ENCODE data around the gene CORO1C. TPM values are rescaled to one million over a fixed set of nuclear protein-coding genes. Genes with fewer than 3 reads are reported as not detected.
A peak's percentile ranks its signal among the peaks of the same experiment; 100 is the strongest.

CORO1C gene
- total RNA-seq, 1 experiment from 2014 or later, result 47.3 TPM

DNA sequence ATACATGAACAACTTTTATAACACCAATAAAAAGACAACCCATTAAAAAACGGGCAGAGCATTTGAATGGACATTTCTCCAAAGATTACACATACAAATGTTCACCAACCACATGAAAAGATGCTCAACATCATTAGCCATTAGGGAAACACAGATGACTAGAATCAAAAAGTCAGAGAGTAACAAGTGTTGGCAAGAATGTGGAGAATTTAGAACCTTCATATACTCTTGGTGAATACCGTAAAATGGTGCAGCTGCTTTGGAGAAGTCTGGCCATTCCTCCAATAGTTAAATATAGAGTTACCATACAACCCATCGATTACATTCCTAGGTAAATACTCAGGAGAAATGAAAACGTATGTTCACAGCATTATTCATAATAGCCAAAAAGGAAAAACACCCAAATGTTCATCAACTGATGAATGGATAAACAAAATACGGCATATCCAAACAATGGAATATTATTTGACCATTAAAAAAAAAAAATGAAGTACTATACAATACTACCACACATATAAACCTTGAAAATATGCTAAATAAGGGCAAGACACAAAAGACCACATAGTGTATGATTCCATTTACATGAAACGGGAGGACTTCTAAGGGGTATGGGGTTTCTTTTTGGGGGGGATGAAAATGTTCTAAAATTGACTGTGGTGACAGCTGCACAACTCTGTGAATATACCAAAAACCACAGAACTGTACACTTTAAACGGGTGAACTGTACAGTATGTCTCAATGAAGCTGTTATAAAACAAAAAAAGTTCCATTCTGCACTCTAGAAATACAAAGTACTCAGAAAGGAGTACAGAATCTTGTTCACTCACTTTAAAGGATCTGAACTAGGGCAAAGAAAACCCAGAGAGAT lies 3.2 kb downstream of the CORO1C start:
- no peak for DNase-seq (ENCODE audit: extremely low read depth, low read depth)

DNA sequence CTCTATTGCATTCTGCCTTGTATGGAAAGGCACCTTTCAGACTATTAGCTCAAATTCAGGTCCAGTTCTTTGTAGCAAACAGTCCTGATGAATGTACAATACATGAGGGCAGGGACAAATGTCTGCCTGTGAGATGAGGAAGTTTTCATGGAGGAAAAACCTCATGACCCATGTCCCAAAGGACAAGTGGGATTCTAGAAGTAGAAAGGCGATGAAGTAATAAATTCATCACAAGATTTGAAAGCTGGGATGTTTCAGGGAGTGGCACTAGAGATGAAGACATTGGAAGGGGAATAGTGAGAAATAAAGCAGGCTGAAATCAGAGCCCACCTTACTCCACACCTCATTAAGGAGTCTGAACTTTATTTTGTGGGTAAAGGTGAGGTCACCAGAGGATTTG lies 4.2 kb downstream of the CORO1C start:
- no peak for DNase-seq (ENCODE audit: extremely low read depth, low read depth)

DNA sequence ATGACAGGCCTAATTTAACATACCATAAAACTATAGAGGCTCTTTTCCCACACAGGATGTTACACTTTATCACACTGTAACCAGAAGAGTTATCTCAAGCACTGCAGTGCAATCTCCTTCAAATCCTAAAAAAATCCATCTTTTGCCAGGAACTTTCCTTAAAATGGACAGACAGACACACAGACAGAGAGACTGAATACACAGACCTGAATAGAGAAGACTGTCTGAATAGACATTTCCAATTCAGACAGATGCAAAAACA lies 6.5 kb downstream of the CORO1C start:
- no peak for DNase-seq (ENCODE audit: extremely low read depth, low read depth)

DNA sequence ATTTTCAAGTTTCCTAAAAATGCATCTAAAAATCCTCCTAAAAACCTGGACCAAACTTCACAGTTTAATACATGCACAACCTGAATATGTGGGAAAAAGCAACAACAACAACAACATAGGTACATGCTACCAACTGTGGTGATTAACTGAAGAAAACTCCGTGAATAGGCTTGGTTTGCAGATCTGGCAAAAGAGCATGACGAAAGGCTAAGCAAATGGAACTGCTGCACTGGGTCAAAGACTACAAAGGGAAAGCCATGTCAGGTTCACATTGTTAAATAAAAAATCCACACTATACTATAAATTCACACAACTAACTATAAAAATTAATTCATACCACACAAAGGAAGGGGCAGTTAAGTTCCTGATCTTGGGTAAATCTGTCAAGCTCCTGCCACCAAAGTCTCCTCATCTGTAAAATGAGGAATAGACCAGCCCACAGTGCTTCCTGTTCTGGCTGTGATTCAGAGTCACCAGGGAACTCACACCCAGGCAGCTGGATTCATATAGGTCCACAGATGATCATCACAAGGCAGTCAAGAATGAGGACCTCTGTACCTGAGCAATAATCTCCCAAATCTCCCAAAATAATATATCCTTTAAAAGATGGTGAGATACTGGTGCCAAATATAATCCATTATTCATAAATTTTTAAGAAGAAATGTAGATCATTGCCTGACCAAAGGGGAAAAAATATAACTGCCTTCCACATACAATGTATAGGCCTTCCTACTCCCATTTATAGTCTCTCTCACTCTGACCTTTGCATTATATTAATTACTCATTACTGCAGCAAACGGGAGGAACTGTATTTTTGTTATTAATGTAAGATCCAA lies 7.0 kb downstream of the CORO1C start:
- DNase-seq (ENCODE audit: extremely low read depth, low read depth), result peak; percentile 20

DNA sequence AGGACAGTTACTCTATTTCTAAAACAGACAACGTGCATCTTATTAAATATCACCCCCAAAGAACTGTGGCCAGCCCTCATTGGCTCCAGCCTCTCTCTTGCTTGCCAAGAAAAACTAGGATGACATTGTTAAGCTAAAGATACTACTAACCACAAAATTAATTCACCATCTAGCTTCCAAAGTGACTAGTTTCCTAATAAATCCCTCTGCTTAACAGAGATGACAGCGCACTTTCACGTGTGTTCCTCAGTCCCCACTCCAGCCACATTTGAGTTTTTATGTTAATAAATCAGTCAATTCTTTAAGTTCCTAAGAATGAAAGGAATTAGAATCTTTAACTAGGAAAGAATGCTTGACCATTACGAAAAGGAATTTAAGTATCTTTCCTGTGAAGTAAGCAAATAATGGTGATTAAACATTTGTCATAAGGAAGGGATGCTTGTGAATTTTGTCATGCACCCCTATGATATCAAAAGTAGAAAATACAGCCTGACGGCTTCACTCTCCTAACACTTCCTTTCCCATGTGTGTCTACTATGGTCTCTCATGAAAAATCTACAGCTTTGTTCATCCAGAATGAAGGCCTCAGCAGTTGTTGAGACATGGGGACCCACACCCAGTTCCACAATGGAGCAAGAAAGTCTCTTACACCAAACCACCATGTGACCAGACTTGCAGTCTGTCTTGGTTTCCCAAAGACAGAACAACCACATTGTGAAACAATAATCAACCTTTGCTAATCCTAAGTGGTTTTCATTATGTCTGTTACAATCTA lies 8.1 kb downstream of the CORO1C start:
- DNase-seq (ENCODE audit: extremely low read depth, low read depth), result peak; percentile 48

DNA sequence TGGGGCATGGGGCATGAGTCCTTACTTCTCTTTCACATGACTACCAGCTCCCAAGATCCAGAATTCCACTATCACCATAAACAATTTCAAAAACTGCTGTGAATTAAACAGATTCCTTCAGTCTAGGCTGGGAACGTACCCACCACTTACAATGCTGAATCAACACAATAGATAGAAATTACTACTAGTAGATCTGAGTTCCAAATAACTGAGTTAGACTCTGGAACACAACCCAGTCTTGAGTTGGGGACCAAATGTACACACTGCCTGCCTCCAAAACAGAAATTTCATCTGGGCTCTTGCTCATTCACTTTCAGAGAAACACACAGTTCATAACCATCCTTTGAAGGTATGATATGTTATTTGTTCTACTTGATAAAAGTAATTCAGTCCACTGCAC lies 8.9 kb downstream of the CORO1C start:
- DNase-seq (ENCODE audit: extremely low read depth, low read depth), result no peak

DNA sequence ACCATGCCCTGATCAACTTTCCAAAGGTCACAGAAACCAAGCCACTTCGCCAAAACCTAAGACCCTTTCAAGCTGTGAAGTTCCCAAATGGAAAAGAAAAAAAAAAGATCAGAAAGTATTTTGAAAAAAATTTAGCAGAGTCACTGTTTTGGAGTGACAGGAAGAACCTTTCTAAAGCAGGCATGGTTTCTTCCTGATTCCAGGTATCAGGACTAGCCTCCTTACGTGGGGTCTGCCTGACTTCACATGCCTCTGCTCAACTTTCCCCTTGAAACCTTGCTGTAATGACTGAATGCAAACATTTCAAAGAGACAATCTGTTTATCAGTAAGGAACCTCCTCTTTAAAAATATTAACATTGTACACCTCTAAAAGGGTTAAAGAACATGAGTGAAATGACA lies 9.5 kb downstream of the CORO1C start:
- no peak for DNase-seq (ENCODE audit: extremely low read depth, low read depth)

DNA sequence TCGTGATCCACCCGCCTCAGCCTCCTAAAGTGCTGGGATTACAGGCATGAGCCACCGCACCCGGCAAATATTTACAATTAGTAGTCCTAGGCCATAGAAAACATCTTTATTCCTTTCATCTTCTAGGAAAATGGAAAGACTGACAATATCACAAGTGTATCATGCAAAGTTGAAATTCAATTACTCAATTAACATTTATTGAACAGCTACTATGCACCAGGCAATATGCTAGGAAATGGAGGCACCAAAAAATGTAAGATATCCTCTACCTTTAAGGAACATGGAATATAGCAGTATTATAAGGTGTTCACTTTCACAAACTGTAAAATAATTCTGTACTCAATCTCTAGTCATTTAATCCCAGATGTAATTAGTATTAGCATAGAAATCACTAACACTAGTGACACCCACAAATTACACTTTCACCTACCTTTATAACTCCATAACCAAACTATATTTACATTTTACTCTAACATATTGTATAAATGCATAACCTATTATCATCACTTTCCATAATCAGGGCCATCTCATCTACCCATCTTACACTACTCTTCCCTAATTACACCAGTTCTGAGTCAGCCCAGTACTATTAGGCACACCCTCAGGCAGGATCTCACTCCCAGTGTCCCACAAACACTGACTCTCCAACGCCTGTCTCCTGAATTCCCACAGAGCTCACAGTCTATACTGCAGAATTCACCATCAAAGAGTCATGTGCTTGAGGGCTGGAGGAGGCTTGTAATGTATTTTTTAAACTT lies 10.4 kb downstream of the CORO1C start:
- DNase-seq (ENCODE audit: extremely low read depth, low read depth), result peak; percentile 45

DNA sequence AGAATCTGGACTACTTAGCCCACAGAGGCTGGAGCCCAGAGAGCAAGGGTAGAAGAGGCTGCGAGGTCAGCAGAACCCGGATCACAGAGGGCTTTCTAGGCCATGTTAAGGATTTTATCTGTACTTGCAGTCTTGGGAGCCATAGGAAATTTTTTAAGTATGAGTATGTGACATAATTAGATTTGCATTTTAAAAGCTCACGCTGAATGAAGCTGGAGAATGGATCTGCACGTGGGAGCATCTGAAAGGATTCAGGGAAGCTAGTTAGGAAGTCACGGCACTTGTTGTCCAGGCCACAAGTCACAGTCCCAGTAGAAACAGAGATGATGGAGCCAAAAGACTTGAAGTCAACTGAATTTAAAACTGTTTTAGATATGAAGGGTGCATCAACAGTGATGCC lies 14.1 kb downstream of the CORO1C start:
- no peak for DNase-seq (ENCODE audit: extremely low read depth, low read depth)

DNA sequence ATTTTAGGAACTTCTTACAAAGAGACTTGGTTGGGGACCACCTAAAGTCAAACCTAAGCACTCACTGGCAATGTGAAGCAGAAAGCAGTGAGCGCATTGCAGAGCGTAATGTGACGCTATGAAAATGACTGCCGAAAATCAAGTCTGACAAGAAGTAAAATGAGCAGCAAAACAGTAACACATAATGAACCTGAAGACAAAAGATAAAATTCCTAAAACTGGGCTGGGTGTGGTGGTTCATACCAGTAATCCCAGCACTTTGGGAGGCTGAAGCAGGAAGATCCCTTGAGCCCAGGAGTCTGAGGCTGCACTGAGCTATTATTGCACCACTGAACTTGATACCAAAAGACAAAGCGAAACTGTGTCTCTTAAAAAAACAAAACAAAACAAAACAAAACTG lies 16.5 kb downstream of the CORO1C start:
- DNase-seq (ENCODE audit: extremely low read depth, low read depth), result no peak

DNA sequence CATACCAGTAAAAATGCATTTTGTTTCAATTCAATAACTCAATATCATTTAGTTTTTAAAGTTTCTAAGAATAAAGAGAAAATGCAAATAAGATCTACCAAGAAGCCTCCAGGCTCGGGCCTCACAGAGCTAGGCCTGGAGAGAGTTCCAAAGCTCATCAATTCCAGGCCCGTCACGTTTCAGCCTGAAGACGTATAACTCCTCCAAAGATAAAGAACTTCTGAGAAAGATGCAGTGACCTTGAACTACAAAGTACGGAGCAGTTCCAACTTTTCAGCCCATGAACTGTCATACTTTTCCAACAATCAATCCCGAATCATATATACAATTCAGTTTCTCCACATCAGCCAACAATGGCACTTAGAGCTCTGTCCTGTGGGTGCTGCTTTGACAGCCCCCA lies 17.8 kb downstream of the CORO1C start:
- DNase-seq (ENCODE audit: extremely low read depth, low read depth), result no peak

DNA sequence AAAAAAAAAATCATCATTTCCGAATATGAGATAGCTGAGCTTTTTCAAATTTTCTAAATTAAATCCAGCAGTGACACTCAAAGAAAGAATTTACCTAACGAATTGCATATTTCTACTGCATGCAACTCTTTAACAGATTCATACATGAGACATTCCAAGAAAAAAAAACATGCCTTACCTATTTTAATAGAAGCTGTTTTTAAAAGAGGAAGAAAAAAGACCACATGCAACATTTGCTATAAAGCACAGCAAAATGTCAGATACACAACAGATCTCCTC lies 18.5 kb downstream of the CORO1C start:
- DNase-seq (ENCODE audit: extremely low read depth, low read depth), result no peak

DNA sequence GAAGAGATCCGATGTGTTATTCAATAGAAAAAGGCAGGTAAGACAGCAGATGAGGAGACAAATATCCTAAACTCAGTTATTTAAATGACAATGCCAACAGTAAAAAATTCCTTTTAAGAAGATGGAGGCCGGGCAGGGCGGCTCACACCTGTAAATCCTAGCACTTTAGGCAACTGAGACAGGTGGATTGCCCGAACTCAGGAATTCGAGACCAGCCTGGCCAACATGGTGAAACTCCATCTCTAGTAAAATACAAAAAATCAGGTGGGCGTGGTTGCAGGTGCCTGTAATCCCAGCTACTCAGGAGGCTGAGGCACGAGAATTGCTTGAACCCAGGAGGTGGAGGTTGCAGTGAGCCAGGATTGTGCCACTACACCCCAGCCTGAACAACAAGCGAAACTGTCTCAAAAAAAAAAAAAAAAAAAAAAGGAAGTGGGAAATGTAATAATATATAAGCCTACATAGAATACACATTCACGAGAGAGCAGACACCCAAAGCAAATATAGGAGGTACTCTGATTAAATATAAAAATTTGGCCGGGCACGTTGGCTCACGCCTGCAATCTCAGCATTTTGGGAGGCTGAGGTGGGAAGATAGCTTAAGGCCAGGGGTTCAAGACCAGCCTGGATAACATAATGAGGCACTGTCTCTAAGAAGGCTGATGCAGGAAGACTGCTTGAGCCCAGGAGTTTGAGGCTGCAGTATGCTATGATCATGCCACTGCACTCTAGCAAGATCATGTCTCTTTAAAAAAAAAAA lies 19.0 kb downstream of the CORO1C start:
- no peak for DNase-seq (ENCODE audit: extremely low read depth, low read depth)

DNA sequence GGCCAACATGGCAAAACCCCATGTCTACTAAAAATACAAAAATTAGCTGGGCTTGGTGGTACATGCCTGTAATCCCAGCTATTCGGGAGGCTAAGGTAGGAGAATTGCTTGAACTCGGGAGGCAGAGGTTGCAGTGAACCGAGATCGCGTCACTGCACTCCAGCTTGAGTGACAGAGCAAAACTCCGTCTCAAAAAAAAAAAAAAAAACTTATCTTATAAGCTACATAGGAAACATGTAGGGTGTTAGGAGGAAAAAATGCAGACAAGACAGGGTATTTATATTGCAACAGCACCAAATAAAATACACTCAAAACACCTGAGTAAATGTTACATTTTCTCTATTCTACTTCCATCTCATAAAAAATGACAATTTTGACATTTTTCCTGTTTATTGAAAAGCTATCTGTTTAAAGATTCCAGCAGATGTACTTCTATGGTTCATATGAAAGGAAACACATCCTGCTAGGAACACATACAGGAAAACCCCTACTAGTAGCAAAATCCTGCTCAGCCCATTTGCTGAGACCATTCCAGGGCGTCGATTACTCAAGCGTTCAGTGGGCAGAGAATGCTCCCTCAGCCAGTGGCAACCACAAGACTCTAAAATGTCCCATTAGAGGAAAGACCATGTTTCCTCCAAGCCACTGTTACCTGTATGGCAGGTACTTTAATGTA lies 19.7 kb downstream of the CORO1C start:
- no peak for DNase-seq (ENCODE audit: extremely low read depth, low read depth)

DNA sequence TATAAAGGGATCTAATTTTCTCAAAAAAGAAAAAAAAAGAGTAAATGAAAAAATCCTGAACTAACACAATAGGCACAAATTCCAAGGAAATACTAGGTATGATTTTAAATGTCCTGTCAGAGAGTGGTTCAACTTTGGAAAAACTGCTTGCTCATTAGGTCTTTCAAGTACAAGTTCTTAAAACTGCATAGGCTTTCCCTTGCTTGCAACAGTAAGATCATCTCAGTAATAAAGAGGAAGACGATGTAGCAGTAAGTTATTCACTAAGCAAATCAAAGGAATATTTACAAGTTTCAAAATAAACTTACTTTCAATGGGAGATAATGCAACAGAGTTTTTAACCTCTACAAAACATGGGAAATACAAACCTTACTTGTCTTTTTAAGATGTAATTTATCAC lies 21.6 kb downstream of the CORO1C start:
- DNase-seq (ENCODE audit: extremely low read depth, low read depth), result no peak

DNA sequence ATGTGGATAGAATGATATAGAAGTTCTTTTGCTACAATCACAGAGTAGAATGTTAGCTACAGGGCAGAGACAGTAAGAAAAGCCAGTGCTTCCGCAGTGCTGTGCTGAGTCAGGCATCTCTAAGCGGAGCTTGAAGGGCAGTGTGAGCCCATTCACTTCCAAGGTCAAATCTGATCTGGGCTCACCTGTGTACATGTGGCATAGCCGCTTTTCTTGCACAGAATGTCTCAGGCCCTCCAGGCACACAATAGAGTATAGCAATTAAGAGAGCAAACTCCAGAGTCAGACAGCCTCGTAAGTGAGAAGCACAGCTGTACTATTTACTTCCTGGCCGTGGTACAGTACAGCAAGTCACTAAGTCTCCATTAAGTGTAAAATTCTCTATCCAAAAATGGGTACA lies 26.8 kb downstream of the CORO1C start:
- no peak for DNase-seq (ENCODE audit: extremely low read depth, low read depth)

DNA sequence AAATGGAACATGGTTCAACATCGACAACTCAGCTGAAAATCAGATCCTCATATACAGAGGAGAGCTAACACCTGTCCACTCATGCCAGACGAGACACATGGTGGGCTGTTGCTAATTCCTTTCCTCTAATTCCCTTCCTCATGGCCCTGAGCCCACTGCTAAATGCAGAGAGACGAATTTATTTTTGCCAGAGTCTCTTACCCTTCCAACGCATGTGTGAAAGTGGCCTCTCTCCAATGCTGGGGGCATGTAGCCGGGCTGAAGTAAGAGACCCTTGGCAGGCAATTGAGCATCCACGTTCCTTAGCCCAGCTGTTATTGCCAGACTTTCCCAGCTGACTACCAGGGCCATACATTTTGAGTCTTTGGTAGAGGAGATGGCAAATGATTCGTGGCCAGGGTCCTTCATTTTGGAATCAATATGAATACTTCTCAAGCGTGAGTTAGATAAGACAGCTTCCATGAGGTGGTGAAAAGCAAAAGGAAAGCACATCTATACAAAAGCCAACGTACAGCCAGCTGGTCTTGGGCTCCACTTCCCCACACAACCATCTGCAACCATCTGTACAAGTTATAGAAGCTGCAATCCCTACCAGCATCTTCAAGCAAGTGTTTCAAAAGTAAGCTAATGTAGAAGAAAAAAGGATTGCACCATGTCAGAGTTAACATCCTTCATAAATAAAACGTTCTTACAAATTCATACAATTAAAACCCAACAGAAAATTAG lies 28.6 kb downstream of the CORO1C start:
- no peak for DNase-seq (ENCODE audit: extremely low read depth, low read depth)

DNA sequence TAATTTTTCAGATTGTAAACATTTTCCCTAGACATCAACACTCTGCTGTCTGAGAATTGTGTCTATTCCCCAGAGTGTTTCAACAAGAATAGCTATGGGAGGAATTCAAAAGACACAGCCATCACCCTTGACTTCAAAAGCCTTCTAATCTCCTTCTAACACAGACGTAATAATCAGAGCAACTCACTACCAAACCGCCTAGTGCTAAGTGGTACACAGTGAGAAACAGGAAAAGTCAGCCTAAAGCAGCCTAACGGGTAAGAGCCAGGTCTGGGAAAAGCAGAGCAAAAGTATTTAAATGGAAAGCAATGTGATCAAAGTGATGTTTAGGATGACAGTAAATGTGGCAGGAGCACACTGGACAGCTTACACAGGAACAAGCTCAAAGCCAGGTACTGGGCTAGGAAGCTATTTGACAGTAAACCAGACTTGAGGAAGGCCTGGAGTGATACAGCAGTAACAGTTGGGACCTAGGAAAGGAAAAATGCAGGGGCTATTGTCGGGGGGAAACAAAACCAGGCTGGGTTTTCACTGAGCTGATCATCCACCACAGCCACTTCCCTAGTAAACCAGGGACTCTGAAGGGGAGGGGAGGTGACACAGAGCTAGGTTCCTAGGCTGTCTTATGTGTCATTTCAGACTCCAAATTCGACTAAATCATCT lies 29.4 kb downstream of the CORO1C start:
- DNase-seq (ENCODE audit: extremely low read depth, low read depth), result no peak

Data from NCI-H460 (cell line).